Measurements from ENCODE around the gene LSMEM2. TPM values are rescaled to one million over a fixed set of nuclear protein-coding genes. Genes with fewer than 3 reads are reported as not detected.

Gene LSMEM2
- total and polyA plus RNA-seq, 9 of the 15 experiments (the other 6 are each of a cell fraction or from before 2014, with no cell fraction given), result not detected

DNA sequence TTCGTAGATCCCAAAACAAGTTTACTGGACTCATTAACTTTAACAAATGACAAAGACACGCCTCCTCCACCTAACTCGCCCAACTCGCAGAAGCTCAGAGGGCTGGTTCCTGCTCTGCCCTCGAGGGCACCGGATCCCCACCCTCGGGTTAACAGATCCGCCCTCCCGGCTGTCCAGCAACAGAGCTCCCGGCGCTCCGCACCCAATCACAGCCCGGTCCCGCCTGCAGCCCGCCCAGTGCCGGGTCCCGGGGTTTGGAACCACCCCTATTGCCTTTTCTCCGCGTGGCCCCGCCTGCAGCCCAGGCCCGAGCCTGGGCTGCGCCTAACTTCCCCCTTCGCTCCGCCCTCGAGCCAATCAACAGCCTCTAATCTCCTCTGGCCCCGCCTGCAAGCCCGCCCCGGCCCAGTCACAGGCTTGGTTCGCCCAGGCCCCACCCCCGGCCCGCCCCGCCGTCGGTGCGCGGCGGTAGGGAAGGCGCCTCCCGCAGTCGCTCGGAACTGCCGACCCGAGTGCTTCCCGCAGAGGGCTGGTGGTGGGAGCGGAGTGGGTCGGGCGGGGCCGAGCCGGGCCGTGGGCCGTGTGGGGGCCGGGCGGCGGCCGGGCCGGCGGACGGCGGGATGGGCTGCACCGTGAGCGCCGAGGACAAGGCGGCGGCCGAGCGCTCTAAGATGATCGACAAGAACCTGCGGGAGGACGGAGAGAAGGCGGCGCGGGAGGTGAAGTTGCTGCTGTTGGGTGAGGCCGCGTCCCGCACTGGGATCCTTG, 43.0 kb upstream of the LSMEM2 start, which contains the start of gene GNAI2 (continued):
- peak; percentile 54 for TF ChIP-seq MYC (IDR thresholded peaks at IDR 0.05; ENCODE audit: low read depth, low read length)
- TF ChIP-seq MYC (CRISPR knock-in tag; IDR thresholded peaks at IDR 0.05; ENCODE audit: borderline replicate concordance, low read depth), result no peak
- no peak for TF ChIP-seq SETDB1 (IDR thresholded peaks at IDR 0.05; ENCODE audit: low read length)
- TF ChIP-seq KLF6 (CRISPR knock-in tag; IDR thresholded peaks at IDR 0.05; ENCODE audit: borderline replicate concordance), result no peak
- no peak for TF ChIP-seq NUFIP1 (IDR thresholded peaks at IDR 0.05; ENCODE audit: partially characterized antibody)
- TF ChIP-seq, protein P1, sequence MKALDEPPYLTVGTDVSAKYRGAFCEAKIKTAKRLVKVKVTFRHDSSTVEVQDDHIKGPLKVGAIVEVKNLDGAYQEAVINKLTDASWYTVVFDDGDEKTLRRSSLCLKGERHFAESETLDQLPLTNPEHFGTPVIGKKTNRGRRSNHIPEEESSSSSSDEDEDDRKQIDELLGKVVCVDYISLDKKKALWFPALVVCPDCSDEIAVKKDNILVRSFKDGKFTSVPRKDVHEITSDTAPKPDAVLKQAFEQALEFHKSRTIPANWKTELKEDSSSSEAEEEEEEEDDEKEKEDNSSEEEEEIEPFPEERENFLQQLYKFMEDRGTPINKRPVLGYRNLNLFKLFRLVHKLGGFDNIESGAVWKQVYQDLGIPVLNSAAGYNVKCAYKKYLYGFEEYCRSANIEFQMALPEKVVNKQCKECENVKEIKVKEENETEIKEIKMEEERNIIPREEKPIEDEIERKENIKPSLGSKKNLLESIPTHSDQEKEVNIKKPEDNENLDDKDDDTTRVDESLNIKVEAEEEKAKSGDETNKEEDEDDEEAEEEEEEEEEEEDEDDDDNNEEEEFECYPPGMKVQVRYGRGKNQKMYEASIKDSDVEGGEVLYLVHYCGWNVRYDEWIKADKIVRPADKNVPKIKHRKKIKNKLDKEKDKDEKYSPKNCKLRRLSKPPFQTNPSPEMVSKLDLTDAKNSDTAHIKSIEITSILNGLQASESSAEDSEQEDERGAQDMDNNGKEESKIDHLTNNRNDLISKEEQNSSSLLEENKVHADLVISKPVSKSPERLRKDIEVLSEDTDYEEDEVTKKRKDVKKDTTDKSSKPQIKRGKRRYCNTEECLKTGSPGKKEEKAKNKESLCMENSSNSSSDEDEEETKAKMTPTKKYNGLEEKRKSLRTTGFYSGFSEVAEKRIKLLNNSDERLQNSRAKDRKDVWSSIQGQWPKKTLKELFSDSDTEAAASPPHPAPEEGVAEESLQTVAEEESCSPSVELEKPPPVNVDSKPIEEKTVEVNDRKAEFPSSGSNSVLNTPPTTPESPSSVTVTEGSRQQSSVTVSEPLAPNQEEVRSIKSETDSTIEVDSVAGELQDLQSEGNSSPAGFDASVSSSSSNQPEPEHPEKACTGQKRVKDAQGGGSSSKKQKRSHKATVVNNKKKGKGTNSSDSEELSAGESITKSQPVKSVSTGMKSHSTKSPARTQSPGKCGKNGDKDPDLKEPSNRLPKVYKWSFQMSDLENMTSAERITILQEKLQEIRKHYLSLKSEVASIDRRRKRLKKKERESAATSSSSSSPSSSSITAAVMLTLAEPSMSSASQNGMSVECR (CRISPR knock-in tag; IDR thresholded peaks at IDR 0.05), result no peak
- no peak for TF ChIP-seq TEAD1 (CRISPR knock-in tag; IDR thresholded peaks at IDR 0.05)
- TF ChIP-seq ZNF324 (CRISPR knock-in tag; IDR thresholded peaks at IDR 0.05), result no peak
- TF ChIP-seq MTF1 (CRISPR knock-in tag; IDR thresholded peaks at IDR 0.05; ENCODE audit: borderline replicate concordance), result no peak
- no peak for TF ChIP-seq ZNF583 (CRISPR knock-in tag; IDR thresholded peaks at IDR 0.05)
- TF ChIP-seq HES1 (IDR thresholded peaks at IDR 0.05; ENCODE audit: low read depth), result no peak
- no peak for TF ChIP-seq FOSL1 (tag; conservative IDR thresholded peaks at IDR 0.05)
- TF ChIP-seq ZNF239 (CRISPR knock-in tag; IDR thresholded peaks at IDR 0.05), result no peak
- no peak for TF ChIP-seq HIVEP1 (CRISPR knock-in tag; IDR thresholded peaks at IDR 0.05)
- TF ChIP-seq TRIM24 (IDR thresholded peaks at IDR 0.05), result no peak
- no peak for TF ChIP-seq FOXP1 (CRISPR knock-in tag; IDR thresholded peaks at IDR 0.05)
- TF ChIP-seq, protein P2, sequence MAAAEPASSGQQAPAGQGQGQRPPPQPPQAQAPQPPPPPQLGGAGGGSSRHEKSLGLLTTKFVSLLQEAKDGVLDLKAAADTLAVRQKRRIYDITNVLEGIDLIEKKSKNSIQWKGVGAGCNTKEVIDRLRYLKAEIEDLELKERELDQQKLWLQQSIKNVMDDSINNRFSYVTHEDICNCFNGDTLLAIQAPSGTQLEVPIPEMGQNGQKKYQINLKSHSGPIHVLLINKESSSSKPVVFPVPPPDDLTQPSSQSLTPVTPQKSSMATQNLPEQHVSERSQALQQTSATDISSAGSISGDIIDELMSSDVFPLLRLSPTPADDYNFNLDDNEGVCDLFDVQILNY (CRISPR knock-in tag; IDR thresholded peaks at IDR 0.05), result no peak
- no peak for TF ChIP-seq SFPQ (IDR thresholded peaks at IDR 0.05; ENCODE audit: low read depth, low read length)
- no peak for TF ChIP-seq ZNF134 (CRISPR knock-in tag; conservative IDR thresholded peaks at IDR 0.05)
- TF ChIP-seq ZNF175 (CRISPR knock-in tag; IDR thresholded peaks at IDR 0.05; ENCODE audit: low read depth), result no peak
